ENCODE results near the gene OGDH. TPM values are rescaled to one million over a fixed set of nuclear protein-coding genes. Genes with fewer than 3 reads are reported as not detected.
A peak's percentile ranks its signal among the peaks of the same experiment; 100 is the strongest.

Gene OGDH
- total RNA-seq, 1 donor from 2014 or later, result 62.0 TPM

DNA sequence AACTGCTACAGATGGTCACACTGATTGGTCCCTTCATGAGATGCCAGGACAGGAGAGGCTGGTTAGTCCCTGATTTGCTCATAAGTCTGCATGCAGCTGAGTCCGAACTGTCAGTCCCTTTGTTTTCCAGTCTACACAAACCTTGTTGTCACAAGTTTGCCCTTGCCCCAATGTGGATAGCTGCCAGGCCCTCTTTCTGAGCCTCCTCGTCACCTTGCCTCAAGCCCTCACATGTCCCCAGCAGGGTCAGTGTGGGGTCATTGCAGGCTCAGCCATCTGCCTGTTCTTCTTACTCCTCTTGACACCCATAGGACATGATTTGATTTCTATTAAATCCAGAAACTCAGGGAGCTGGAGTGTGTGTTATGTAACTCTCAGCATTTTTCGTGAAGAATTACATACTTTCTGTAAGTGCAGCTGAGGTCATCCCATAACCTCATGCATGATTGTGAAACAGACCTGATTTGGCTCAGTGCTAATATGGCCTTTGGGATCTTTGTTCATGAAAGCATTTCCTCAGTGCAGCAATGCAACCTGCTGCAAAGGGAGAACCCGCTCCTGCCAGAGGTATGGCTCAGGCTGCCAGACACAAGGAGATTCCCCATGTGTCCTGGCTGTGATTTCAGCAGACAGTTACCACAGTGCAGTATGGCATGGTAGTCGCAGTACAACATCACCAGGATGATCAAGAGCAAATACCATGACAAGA, 72.2 kb downstream of the OGDH start:
- peak; percentile 23 for DNase-seq (ENCODE audit: low read depth)
- TF ChIP-seq, protein P1, sequence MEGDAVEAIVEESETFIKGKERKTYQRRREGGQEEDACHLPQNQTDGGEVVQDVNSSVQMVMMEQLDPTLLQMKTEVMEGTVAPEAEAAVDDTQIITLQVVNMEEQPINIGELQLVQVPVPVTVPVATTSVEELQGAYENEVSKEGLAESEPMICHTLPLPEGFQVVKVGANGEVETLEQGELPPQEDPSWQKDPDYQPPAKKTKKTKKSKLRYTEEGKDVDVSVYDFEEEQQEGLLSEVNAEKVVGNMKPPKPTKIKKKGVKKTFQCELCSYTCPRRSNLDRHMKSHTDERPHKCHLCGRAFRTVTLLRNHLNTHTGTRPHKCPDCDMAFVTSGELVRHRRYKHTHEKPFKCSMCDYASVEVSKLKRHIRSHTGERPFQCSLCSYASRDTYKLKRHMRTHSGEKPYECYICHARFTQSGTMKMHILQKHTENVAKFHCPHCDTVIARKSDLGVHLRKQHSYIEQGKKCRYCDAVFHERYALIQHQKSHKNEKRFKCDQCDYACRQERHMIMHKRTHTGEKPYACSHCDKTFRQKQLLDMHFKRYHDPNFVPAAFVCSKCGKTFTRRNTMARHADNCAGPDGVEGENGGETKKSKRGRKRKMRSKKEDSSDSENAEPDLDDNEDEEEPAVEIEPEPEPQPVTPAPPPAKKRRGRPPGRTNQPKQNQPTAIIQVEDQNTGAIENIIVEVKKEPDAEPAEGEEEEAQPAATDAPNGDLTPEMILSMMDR (conservative IDR thresholded peaks at IDR 0.05; ENCODE audit: low read depth, low read length), result no peak
- no peak overlapping the region for H3K4me3 ChIP-seq (ENCODE audit: low read depth, low read length)

DNA sequence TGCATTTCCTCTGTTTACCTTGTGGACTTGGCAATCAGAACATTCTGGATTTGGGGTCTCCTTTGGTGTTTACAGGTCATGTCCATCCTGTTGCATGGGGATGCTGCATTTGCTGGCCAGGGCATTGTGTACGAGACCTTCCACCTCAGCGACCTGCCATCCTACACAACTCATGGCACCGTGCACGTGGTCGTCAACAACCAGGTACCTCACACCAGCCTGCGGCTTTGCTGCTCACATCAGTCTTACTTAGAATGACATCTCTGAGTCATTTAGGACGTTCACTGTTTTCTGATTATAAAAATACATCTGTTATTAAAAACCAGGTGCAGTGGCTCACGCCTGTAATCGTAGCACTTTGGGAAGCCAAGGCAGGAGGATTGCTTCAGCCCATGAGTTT, 75.2 kb downstream of the OGDH start:
- H3K4me3 ChIP-seq (ENCODE audit: low read depth, low read length), result no peak overlapping the region
- TF ChIP-seq, protein P1 (conservative IDR thresholded peaks at IDR 0.05; ENCODE audit: low read depth, low read length), result no peak
- no peak for DNase-seq (ENCODE audit: low read depth)

DNA sequence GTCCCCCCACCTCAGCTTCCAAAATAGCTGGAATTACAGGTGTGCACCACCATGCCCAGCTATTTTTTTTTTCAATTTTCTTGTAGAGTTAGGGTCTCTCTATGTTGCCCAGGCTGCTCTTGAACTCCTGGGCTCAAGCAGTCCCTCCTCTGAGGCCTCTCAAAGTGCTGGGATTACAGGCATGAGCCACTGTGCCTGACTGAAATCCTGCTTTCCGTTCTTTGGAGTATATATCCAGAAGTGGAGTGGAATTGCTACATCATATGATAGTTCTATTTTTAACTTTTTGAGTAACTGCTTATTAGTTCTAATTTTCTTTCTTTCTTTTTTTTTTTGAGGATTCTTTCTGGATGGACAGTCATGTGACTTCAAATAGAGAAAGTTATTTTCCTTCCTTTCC, 79.3 kb downstream of the OGDH start:
- no peak overlapping the region for H3K4me3 ChIP-seq (ENCODE audit: low read depth, low read length)
- TF ChIP-seq, protein P1 (conservative IDR thresholded peaks at IDR 0.05; ENCODE audit: low read depth, low read length), result no peak
- no peak for DNase-seq (ENCODE audit: low read depth)

DNA sequence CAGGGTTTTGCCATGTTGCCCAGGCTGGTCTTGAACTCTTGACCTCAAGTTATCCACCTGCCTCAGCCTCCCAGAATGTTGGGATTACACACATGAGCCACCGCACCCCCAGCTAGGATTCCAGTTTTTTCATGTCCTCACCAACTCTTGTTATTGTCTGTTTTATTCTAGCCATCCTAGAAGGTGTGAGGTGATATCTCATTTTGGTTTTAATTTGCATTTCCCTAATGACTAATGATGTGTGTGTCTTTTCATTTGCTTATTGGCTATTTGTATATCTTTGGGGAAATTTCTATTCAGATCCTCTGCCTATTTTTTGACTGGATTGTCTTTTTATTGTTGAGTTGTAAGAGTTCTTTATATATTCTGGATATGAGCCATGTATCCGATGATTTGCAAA, 83.0 kb downstream of the OGDH start:
- no peak overlapping the region for H3K4me3 ChIP-seq (ENCODE audit: low read depth, low read length)
- DNase-seq (ENCODE audit: low read depth), result no peak
- TF ChIP-seq, protein P1 (conservative IDR thresholded peaks at IDR 0.05; ENCODE audit: low read depth, low read length), result no peak

DNA sequence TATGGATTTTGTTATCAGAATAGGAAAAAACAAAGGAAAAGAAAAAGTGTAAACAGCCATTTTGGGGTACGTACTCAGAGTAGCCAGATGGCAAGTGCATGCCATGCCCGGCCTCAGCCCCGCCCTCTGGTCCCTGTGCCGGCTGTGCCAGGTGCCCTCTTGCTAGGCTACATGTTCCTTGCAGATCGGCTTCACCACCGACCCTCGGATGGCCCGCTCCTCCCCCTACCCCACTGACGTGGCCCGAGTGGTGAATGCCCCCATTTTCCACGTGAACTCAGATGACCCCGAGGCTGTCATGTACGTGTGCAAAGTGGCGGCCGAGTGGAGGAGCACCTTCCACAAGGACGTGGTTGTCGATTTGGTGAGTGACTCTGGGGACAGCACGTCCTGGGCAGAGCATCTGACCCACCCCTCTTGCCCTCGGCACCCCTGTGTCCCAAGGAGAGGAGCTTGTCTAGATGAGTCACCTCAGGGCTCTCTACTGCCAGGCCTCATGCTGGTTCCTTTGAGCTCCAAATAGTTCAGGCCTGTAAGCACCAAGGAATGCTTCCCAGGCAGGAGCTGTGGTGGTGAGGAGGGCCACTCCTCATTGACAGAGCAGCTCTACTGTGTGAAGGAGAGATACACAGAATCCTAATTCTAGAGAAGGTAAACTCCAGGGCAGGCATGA, 87.3 kb downstream of the OGDH start:
- DNase-seq (ENCODE audit: low read depth), result no peak

DNA sequence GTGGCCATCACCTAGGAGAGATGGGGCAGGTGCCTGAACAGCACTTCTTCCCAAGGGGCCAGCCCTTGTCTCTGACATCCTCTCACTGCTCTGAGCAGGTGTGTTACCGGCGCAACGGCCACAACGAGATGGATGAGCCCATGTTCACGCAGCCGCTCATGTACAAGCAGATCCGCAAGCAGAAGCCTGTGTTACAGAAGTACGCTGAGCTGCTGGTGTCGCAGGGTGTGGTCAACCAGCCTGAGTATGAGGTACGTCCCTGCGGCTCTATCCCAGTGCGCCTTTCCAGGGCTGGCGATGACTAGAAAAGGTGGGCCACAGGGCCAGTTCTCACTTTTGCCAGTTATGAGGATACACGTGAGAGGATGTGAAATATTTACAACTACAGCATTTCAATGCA, 87.9 kb downstream of the OGDH start:
- no peak overlapping the region for H3K4me3 ChIP-seq (ENCODE audit: low read depth, low read length)
- no peak for DNase-seq (ENCODE audit: low read depth)
- TF ChIP-seq, protein P1 (conservative IDR thresholded peaks at IDR 0.05; ENCODE audit: low read depth, low read length), result no peak

More for the DNA sequence above, 87.3 kb downstream of the OGDH start:
- TF ChIP-seq, protein P1 (conservative IDR thresholded peaks at IDR 0.05; ENCODE audit: low read depth, low read length), result no peak
- no peak overlapping the region for H3K4me3 ChIP-seq (ENCODE audit: low read depth, low read length)

Data from epithelial cell of proximal tubule (primary cell).